Left renal cortex interstitium (tissue), 4 donors: ENCODE measurements around the gene TP73. TPM values are rescaled to one million over a fixed set of nuclear protein-coding genes. Genes with fewer than 3 reads are reported as not detected.

ENCODE experiments used
- DNase-seq, 4 donors: peaks; one replicate each; pipeline ENCODE4 v3.0.0-alpha.2; 2013; ENCODE audit warnings: low read depth in 4 of 4, low spot score in 2 of 4, missing footprints in 1 of 4
- polyA plus RNA-seq, 4 donors: library from polyadenylated mRNA; unstranded; fragments of 120-200 nt; gene quantifications; one replicate each; pipeline ENCODE4 v1.2.1, GENCODE V29; 2013; ENCODE audit not compliant: insufficient read length in 4 of 4

Gene TP73
- polyA plus RNA-seq, 4 donors, result 0.51 to 1.4 (median 0.67) TPM

GRCh38 chr1:3632716-3633343 is 19.5 kb upstream of the TP73 start:
- no peak for DNase-seq

GRCh38 chr1:3633344-3634058 is 18.8 kb upstream of the TP73 start:
- DNase-seq, result no peak

- no peak for DNase-seq
Observed at GRCh38 chr1:3634059-3634800, 18.1 kb upstream of the TP73 start.

- no peak for DNase-seq
Observed at GRCh38 chr1:3636080-3636479, 16.2 kb upstream of the TP73 start.

- DNase-seq, result no peak
Observed at GRCh38 chr1:3636531-3636930, 15.8 kb upstream of the TP73 start.

- no peak for DNase-seq
Observed at GRCh38 chr1:3638027-3638426, 14.3 kb upstream of the TP73 start.

GRCh38 chr1:3638676-3639075 is 13.6 kb upstream of the TP73 start:
- DNase-seq, result no peak

GRCh38 chr1:3639397-3639911 is 12.9 kb upstream of the TP73 start:
- no peak for DNase-seq

GRCh38 chr1:3640121-3640837 is 12.0 kb upstream of the TP73 start:
- no peak for DNase-seq

GRCh38 chr1:3641046-3641760 is 11.1 kb upstream of the TP73 start:
- DNase-seq, result no peak

GRCh38 chr1:3641816-3642215 is 10.5 kb upstream of the TP73 start:
- DNase-seq, result no peak

GRCh38 chr1:3642919-3643675 is 9.2 kb upstream of the TP73 start:
- DNase-seq, result no peak

- no peak for DNase-seq
Observed at GRCh38 chr1:3644273-3644672, 8.0 kb upstream of the TP73 start.

GRCh38 chr1:3645247-3645646 is 7.1 kb upstream of the TP73 start:
- no peak for DNase-seq

- DNase-seq, result no peak
Observed at GRCh38 chr1:3645666-3646355, 6.5 kb upstream of the TP73 start.

GRCh38 chr1:3646596-3646995 is 5.7 kb upstream of the TP73 start:
- no peak for DNase-seq

GRCh38 chr1:3649342-3650247 is 2.7 kb upstream of the TP73 start, which contains the start of gene WRAP73:
Gene WRAP73 (minus strand): TSS chr1:3650103. CDS start chr1:3649999, 104 bp downstream.
- peak; percentile 69 to 88 (median 76) for DNase-seq
